H1 (cell line): ENCODE measurements around the gene AAK1. TPM values are rescaled to one million over a fixed set of nuclear protein-coding genes. Genes with fewer than 3 reads are reported as not detected.

ENCODE experiments used
- CTCF ChIA-PET: fragments of 300-600 bp; sonication (Branson Sonifier 250); formaldehyde crosslinking; loops from one replicate; lab custom pipeline; 2021; ENCODE audit not compliant: partially characterized antibody; lab: Charles Lee
- POLR2A ChIA-PET: fragments of 300-600 bp; sonication (Branson Sonifier 250); formaldehyde crosslinking; loops from one replicate; lab custom pipeline; 2021; ENCODE audit warnings: inconsistent platforms; ENCODE audit not compliant: partially characterized antibody; lab: Charles Lee
- DNase-seq, 2 experiments: peaks; one replicate each; pipeline versions ENCODE4 v3.0.0 to v3.0.0-alpha.2; 2010 to 2022; ENCODE audit warnings: low spot score in 2 of 2, low read depth in 1 of 2, mixed read lengths in 1 of 2
- FAIRE-seq: peaks from 2 replicates; lab custom pipeline; 2011; peaks lifted over from hg19 to GRCh38; lab: Jason Lieb, UNC
- H2AFZ ChIP-seq: 2 replicates; pipeline ENCODE4 v1.8.1; 2012; ENCODE audit warnings: low read length, inconsistent platforms
- H2AK5ac ChIP-seq: 2 replicates; pipeline ENCODE4 v1.6.1; 2013; ENCODE audit warnings: low read depth, low read length
- H2BK120ac ChIP-seq: replicated peaks from 2 replicates; pipeline ENCODE3; 2013; ENCODE audit warnings: low read depth, low read length, inconsistent platforms
- H2BK12ac ChIP-seq: 2 replicates; pipeline ENCODE4 v1.6.1; 2013; ENCODE audit warnings: low read depth, low read length
- H2BK15ac ChIP-seq: 2 replicates; pipeline ENCODE4 v1.6.1; 2013; ENCODE audit warnings: low read length
- H2BK20ac ChIP-seq: 2 replicates; pipeline ENCODE4 v1.6.1; 2013; ENCODE audit warnings: low read length
- H2BK5ac ChIP-seq: 2 replicates; pipeline ENCODE4 v1.6.1; 2013; ENCODE audit warnings: low read depth, low read length
- H3K14ac ChIP-seq: 2 replicates; pipeline ENCODE4 v1.6.1; 2013; ENCODE audit warnings: inconsistent platforms; ENCODE audit not compliant: insufficient read length
- H3K18ac ChIP-seq: 2 replicates; pipeline ENCODE4 v1.6.1; 2013; ENCODE audit warnings: low read length; ENCODE audit errors: extremely low read depth
- H3K23ac ChIP-seq: 2 replicates; pipeline ENCODE4 v1.6.1; 2013; ENCODE audit warnings: inconsistent platforms; ENCODE audit not compliant: insufficient read length
- H3K23me2 ChIP-seq: 2 replicates; pipeline ENCODE4 v1.6.1; 2013; ENCODE audit warnings: low read depth, low read length
- H3K27ac ChIP-seq: 2 replicates; pipeline ENCODE4 v1.6.1; 2011; ENCODE audit warnings: low read depth, low read length, inconsistent platforms
- H3K27me3 ChIP-seq, 4 experiments: replicated peaks in 1 of 4; 1 replicate in 1 of 4; 2 replicates in 3 of 4; pipeline versions ENCODE4 v1.6.1 to v1.8.1; 2011 to 2013; ENCODE audit warnings: low read length in 3 of 4, mild to moderate bottlenecking in 3 of 4, inconsistent platforms in 2 of 4, mixed read lengths in 2 of 4, moderate library complexity in 1 of 4; ENCODE audit not compliant: control insufficient read depth in 3 of 4, insufficient read depth in 3 of 4; ENCODE audit errors: extremely low read depth in 1 of 4
- H3K36me3 ChIP-seq, 4 experiments: 2 replicates each; pipeline versions ENCODE4 v1.6.1 to v1.8.1; 2011 to 2013; ENCODE audit warnings: mild to moderate bottlenecking in 4 of 4, low read length in 3 of 4, moderate library complexity in 2 of 4, control low read depth in 1 of 4, inconsistent platforms in 1 of 4; ENCODE audit not compliant: insufficient read depth in 4 of 4, control insufficient read depth in 2 of 4
- H3K4ac ChIP-seq: replicated peaks from 2 replicates; pipeline ENCODE3; 2013; ENCODE audit warnings: low read length, low read depth, mixed read lengths, inconsistent platforms; ENCODE audit not compliant: insufficient read length
- H3K4me1 ChIP-seq, 4 experiments: replicated peaks in 1 of 4; 1 replicate in 1 of 4; 2 replicates in 3 of 4; pipeline versions ENCODE4 v1.6.1 to v1.8.1; 2011 to 2013; ENCODE audit warnings: low read length in 3 of 4, inconsistent platforms in 2 of 4, mixed read lengths in 1 of 4; ENCODE audit not compliant: insufficient read depth in 4 of 4, control insufficient read depth in 3 of 4
- H3K4me2 ChIP-seq, 2 experiments: 2 replicates each; pipeline versions ENCODE4 v1.6.1 to v1.8.1; 2011 to 2013; ENCODE audit warnings: low read depth in 2 of 2, low read length in 2 of 2, control low read depth in 1 of 2, inconsistent platforms in 1 of 2, mild to moderate bottlenecking in 1 of 2; ENCODE audit not compliant: insufficient read depth in 1 of 2
- H3K4me3 ChIP-seq, 4 experiments: fragments of 200-600, 300-600 bp in 1 of 4; sonication (generic), shearing (Covaris generic), sonication (Bioruptor Twin) in 1 of 4; 2 replicates each; pipeline versions ENCODE4 v1.5.1 to v1.8.1; 2011 to 2016; ENCODE audit warnings: low read length in 4 of 4, low read depth in 3 of 4, control low read depth in 2 of 4, inconsistent platforms in 2 of 4, mild to moderate bottlenecking in 2 of 4, mixed read lengths in 1 of 4, moderate library complexity in 1 of 4; ENCODE audit not compliant: insufficient read depth in 2 of 4; ENCODE audit errors: extremely low read depth in 1 of 4
- H3K56ac ChIP-seq: replicated peaks from 2 replicates; pipeline ENCODE3; 2013; ENCODE audit warnings: low read depth, mild to moderate bottlenecking, mixed read lengths, low read length, inconsistent platforms; ENCODE audit not compliant: insufficient read length
- H3K79me1 ChIP-seq: 2 replicates; pipeline ENCODE4 v1.6.1; 2013; ENCODE audit warnings: low read depth, low read length, control low read depth
- H3K79me2 ChIP-seq, 2 experiments: 2 replicates each; pipeline versions ENCODE4 v1.6.1 to v1.8.1; 2012 to 2013; ENCODE audit warnings: low read length in 2 of 2, mild to moderate bottlenecking in 2 of 2, inconsistent platforms in 1 of 2; ENCODE audit not compliant: insufficient read depth in 2 of 2, control insufficient read depth in 1 of 2
- H3K9ac ChIP-seq, 4 experiments: replicated peaks in 1 of 4; 1 replicate in 1 of 4; 2 replicates in 3 of 4; pipeline versions ENCODE4 v1.6.1 to v1.8.1; 2011 to 2013; ENCODE audit warnings: low read depth in 3 of 4, low read length in 3 of 4, control low read depth in 2 of 4, mild to moderate bottlenecking in 2 of 4, moderate library complexity in 2 of 4, inconsistent platforms in 1 of 4; ENCODE audit errors: extremely low read depth in 1 of 4
- H3K9me3 ChIP-seq, 2 experiments: 2 replicates each; pipeline versions ENCODE4 v1.6.1 to v1.8.1; 2012 to 2013; ENCODE audit warnings: mild to moderate bottlenecking in 2 of 2, moderate library complexity in 2 of 2, control low read depth in 1 of 2, inconsistent platforms in 1 of 2, low read depth in 1 of 2, low read length in 1 of 2, mixed read lengths in 1 of 2; ENCODE audit not compliant: insufficient read depth in 2 of 2
- H4K20me1 ChIP-seq, 2 experiments: replicated peaks in 1 of 2; 2 replicates each; pipeline versions ENCODE3 to v1.8.1; 2011 to 2013; ENCODE audit warnings: inconsistent platforms in 2 of 2, low read length in 2 of 2, mild to moderate bottlenecking in 1 of 2; ENCODE audit not compliant: insufficient read depth in 2 of 2, control insufficient read depth in 1 of 2
- H4K5ac ChIP-seq: 2 replicates; pipeline ENCODE4 v1.6.1; 2013; ENCODE audit warnings: low read length, low read depth, mixed read lengths, inconsistent platforms; ENCODE audit not compliant: insufficient read length
- H4K8ac ChIP-seq: 2 replicates; pipeline ENCODE4 v1.8.0; 2013; ENCODE audit warnings: mild to moderate bottlenecking, moderate library complexity, low read length, inconsistent platforms; ENCODE audit not compliant: insufficient read depth; ENCODE audit errors: extremely low read depth
- H4K91ac ChIP-seq: replicated peaks from 2 replicates; pipeline ENCODE3; 2013; ENCODE audit warnings: low read length, mixed read lengths, inconsistent platforms; ENCODE audit not compliant: insufficient read length
- CREB1 ChIP-seq: IDR thresholded peaks from 2 replicates; pipeline ENCODE4 v1.6.1; 2012; ENCODE audit warnings: inconsistent platforms
- FOSL1 ChIP-seq: IDR thresholded peaks from 2 replicates; pipeline ENCODE4 v1.6.1; 2011; ENCODE audit warnings: mild to moderate bottlenecking, low read depth, low read length, moderate library complexity; ENCODE audit not compliant: insufficient read depth
- GABPA ChIP-seq: IDR thresholded peaks from 2 replicates; pipeline ENCODE4 v1.6.1; 2011; ENCODE audit warnings: mild to moderate bottlenecking, low read length, moderate library complexity, borderline replicate concordance; ENCODE audit not compliant: insufficient read depth
- KDM4A ChIP-seq: IDR thresholded peaks from one replicate; pipeline ENCODE4 v1.7.1; 2012; ENCODE audit warnings: low read depth, mild to moderate bottlenecking, moderate library complexity, low read length, inconsistent platforms; ENCODE audit not compliant: severe bottlenecking
- NANOG ChIP-seq: IDR thresholded peaks from 2 replicates; pipeline ENCODE4 v1.6.1; 2011; ENCODE audit warnings: low read length, low read depth, mild to moderate bottlenecking, inconsistent platforms; ENCODE audit not compliant: insufficient read depth, poor library complexity, severe bottlenecking
- SP4 ChIP-seq: IDR thresholded peaks from 2 replicates; pipeline ENCODE4 v1.6.1; 2012; ENCODE audit warnings: low read length, inconsistent platforms
- SRF ChIP-seq: IDR thresholded peaks from 2 replicates; pipeline ENCODE4 v1.6.1; 2011; ENCODE audit warnings: mild to moderate bottlenecking, low read depth, low read length, moderate library complexity
- TAF1 ChIP-seq: IDR thresholded peaks from 2 replicates; pipeline ENCODE4 v1.6.1; 2011; ENCODE audit warnings: mild to moderate bottlenecking, low read depth, low read length
- YY1 ChIP-seq: IDR thresholded peaks from 2 replicates; pipeline ENCODE4 v1.6.1; 2011; ENCODE audit warnings: low read depth, mild to moderate bottlenecking, low read length
- ZNF274 ChIP-seq: IDR thresholded peaks from 2 replicates; pipeline ENCODE4 v1.7.0; 2012; ENCODE audit warnings: low read length, borderline replicate concordance; ENCODE audit errors: extremely low read depth
- WGBS, 2 experiments: shearing (Covaris generic) in 1 of 2; methylation state at CpG; one replicate each; pipeline versions ENCODE4 v1.1.6 to v1.1.7; 2013 to 2015; ENCODE audit warnings: low lambda C conversion rate in 2 of 2, mixed read lengths in 2 of 2, inconsistent platforms in 1 of 2, low coverage in 1 of 2, missing lambda C conversion rate in 1 of 2; ENCODE audit not compliant: insufficient replicate concordance in 2 of 2, insufficient coverage in 1 of 2, insufficient read length in 1 of 2; ENCODE audit errors: extremely low coverage in 1 of 2, missing lambda C conversion rate in 1 of 2; 5-methylcytosine and 5-hydroxymethylcytosine counted together
- polyA plus RNA-seq, 7 experiments: library from polyadenylated mRNA; depleted of rRNA in 3 of 7; stranded (reverse) in 5 of 7; unstranded in 2 of 7; fragments of >200 nt in 5 of 7; fragments of 200-250 nt in 2 of 7; gene quantifications; 1 replicate in 5 of 7; 2 replicates in 1 of 7; 4 replicates in 1 of 7; pipeline versions ENCODE4 v1.2.1 to v1.2.3, GENCODE V29; 2011 to 2013; ENCODE audit warnings: missing spikeins in 2 of 7, mixed read lengths in 2 of 7
- total RNA-seq: library from RNA; stranded (reverse); fragmentation: NEBNext Ultra II Directional; extraction: Animal tissue kit (Norgen Biotek cat#: 25700); gene quantifications from 2 replicates; pipeline ENCODE4 v1.2.1, GENCODE V29; 2021
- TF ChIP-seq, protein P1 (sequence below): IDR thresholded peaks from 2 replicates; pipeline ENCODE4 v1.6.1; 2011; ENCODE audit warnings: low read depth, mild to moderate bottlenecking, low read length; ENCODE audit not compliant: insufficient read depth
- TF ChIP-seq, protein P2 (sequence below): IDR thresholded peaks from 2 replicates; pipeline ENCODE4 v1.6.1; 2012; ENCODE audit warnings: inconsistent platforms

The AAK1 gene
- total and polyA plus RNA-seq, 2 of the 8 experiments (the other 6 are each of a cell fraction or from before 2014, with no cell fraction given), result 10.0 to 40.5 TPM

DNA sequence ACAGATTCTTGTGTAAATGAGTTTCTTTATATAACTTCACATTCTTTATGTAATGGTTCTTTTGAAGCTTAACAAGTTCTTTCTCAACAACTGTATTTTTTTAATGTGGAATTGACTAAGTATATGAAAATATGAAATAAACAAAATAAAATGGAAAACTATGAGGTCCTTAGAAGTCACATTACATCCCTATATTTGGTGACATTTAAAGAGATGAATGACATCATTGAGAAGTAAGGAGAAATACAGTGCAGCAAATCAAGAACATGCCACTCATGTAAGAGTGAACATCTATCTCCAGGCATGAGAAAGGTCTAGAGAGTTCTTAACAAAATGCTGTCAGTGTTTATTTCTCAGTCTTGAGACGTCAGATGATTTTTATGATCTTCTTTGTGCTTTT is 39.0 kb upstream of the AAK1 start:
- no peaks in the 10 kb centered on the region for H3K9me3 ChIP-seq
- DNase-seq, result no peak
- POLR2A ChIA-PET, result no interaction called here
- no peak overlapping the region for H4K8ac ChIP-seq
- H3K4me3 ChIP-seq, result no peak overlapping the region
- no peaks in the 10 kb centered on the region for H3K23me2 ChIP-seq
- H2BK5ac ChIP-seq, result no peak overlapping the region
- no peak overlapping the region for H2BK15ac ChIP-seq
- H4K91ac ChIP-seq, result no peak overlapping the region
- CTCF ChIA-PET, result no interaction called here
- H3K9ac ChIP-seq, result no peak overlapping the region
- H3K18ac ChIP-seq, result no peak overlapping the region
- no peak overlapping the region for H3K23ac ChIP-seq
- no peak overlapping the region for H2AK5ac ChIP-seq
- no peak overlapping the region for H3K27ac ChIP-seq
- H2BK20ac ChIP-seq, result no peak overlapping the region
- H3K56ac ChIP-seq, result no peak overlapping the region
- peaks cover 0 to 4% (median 0%) of the 10 kb centered on the region in 4 experiments; a peak in 2 of 7 replicates for H3K4me1 ChIP-seq
- H3K27me3 ChIP-seq, result no peaks in the 10 kb centered on the region
- no peak overlapping the region for H2BK120ac ChIP-seq
- H3K14ac ChIP-seq, result no peak overlapping the region
- no peak overlapping the region for H3K4ac ChIP-seq
- H3K79me1 ChIP-seq, result no peaks in the 10 kb centered on the region
- no peaks in the 10 kb centered on the region for H3K36me3 ChIP-seq
- 86% methylated on average over 1 of the region's 1 CpG; no CpG with 5 or more reads in 1 of the 2 experiments for WGBS, 2 experiments
- no peaks in the 10 kb centered on the region for H3K79me2 ChIP-seq
- no peak overlapping the region for H4K5ac ChIP-seq
- FAIRE-seq, result no peak
- H2BK12ac ChIP-seq, result no peak overlapping the region
- H3K4me2 ChIP-seq, result no peak overlapping the region
- H4K20me1 ChIP-seq, result no peaks in the 10 kb centered on the region
- H2AFZ ChIP-seq, result no peak overlapping the region
- no peak for TF ChIP-seq GABPA
- no peak for TF ChIP-seq FOSL1
- no peak for TF ChIP-seq TAF1
- no peak for TF ChIP-seq SRF
- TF ChIP-seq YY1, result no peak
- TF ChIP-seq, protein P1, sequence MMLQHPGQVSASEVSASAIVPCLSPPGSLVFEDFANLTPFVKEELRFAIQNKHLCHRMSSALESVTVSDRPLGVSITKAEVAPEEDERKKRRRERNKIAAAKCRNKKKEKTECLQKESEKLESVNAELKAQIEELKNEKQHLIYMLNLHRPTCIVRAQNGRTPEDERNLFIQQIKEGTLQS, result no peak
- no peak for TF ChIP-seq KDM4A
- no peak for TF ChIP-seq ZNF274
- no peak for TF ChIP-seq CREB1
- TF ChIP-seq SP4, result no peak
- TF ChIP-seq, protein P2, sequence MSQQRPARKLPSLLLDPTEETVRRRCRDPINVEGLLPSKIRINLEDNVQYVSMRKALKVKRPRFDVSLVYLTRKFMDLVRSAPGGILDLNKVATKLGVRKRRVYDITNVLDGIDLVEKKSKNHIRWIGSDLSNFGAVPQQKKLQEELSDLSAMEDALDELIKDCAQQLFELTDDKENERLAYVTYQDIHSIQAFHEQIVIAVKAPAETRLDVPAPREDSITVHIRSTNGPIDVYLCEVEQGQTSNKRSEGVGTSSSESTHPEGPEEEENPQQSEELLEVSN, result no peak
- TF ChIP-seq NANOG, result no peak
